HG03066 (cell line): ENCODE results near the gene HMGCS1.
"Not testable (repeated sequence)": the region's sequence is repeated elsewhere in the genome, so short reads cannot be mapped to it uniquely, and the experiment has no call there.

Experiments used
- ATAC-seq: cut with Tn5 transposase; IDR thresholded peaks from one replicate; pipeline ENCODE4 v1.9.1; 2021; ENCODE audit warnings: low read depth; ENCODE audit not compliant: unreplicated experiment

Gene HMGCS1

DNA sequence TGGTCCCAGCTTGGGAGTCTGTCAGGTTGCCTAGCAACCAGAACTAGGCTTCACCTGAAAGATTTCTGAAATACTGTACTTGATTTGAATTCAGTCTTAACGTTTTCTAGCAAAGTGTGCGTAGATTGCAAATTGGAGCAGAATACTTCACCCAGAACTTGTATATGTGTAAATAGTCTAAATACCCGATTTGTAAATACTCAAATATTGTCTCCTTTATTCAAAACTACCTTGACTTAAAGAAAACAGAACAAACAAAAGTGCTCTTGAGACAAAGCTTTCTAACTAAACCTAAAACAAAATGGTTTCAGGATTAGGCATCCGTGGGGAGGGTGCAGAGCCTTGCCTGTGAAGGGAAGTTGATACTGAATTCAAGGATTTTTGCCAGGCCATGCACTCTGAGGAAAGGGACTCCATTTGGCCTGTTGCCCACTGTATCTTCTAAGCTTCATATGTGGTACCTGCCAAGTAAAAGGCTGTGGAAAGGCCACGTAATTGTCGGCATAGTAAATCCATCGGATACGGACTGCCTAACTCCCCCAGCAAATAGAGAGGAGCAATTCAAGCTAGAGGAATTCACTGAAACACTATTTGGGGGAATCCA lies 744 bp upstream of the HMGCS1 start:
- ATAC-seq, result no peak

DNA sequence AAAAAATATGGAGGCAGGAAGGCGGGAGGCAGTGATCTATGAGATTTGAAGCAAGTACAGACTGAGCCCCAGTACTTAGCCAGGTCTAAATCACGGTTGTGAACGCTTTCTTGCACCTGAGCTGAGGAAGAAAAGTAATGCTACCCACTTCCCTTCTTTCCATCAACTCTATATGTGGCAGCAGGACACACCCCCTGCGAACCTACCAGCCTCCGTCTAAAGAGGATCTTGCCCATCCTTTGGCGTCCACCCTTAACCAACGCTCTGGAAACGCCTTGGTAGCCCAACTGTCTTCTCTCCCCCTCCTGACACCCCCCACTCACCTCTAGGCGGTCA lies 545 bp downstream of the HMGCS1 start:
- peak; percentile 2 for ATAC-seq

DNA sequence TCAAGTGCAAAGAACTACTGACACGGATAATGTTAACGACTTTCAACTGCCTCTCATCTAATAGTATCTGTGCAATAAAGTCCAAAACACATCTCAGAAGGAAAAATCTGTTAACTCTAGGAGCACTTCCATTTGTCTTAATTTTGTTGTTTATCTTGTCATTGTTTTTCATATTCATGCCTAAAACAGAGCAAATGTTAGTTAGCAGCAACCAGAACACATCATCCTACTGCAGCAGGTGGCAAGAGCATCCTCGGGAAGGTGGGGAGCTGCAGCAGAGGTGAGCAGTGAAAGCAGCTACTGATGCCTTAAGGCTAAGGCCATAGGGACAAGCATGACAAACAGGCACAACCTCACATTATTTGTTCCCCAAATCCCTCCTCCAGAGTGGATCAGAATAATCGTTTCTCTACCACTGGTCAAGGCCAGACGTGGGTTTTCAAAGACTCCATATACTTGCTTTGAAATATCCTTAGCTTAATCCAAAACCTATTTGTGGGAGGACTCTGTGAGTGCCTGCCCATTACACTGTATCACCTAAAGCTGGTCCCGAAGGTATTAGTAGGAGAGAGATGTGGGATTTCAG lies 1.0 kb downstream of the HMGCS1 start:
- no peak for ATAC-seq

DNA sequence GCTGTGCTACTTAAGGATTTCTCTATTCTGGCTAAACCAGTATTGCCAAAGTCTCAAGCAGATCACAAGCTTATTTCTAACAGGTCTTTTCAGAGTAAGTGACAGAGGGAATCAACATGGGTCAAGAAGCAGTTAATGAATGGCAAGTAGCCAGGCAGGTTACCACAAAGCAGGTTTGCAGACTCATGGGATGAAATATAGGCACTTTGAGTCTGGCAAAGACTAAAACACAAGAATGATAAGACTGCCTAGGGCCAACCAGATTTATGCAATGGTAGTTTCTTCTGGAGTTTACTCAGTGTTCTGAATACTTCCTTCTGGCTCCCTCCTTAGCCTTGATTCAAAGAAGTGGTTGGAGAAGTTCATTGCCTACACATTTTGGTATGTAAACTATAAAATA lies 3.6 kb downstream of the HMGCS1 start:
- no peak for ATAC-seq

DNA sequence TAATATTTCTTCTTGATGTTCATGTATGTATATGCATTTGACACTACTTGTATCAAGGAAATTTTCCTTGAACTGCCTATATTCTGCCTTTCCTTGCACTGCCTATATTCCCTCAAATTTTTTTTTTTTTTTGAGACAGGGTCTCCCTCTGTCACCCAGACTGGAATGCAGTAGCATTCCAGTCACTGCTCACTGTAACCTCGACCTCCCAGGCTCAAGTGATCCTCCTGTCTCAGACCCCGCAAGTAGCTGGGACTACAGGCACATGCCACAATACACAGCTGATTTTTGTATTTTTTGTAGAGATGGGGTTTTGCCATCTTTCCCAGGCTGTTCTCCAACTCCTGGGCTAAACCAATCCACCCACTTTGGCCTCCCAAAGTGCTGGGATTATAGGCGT lies 4.1 kb downstream of the HMGCS1 start:
- ATAC-seq, result no peak

DNA sequence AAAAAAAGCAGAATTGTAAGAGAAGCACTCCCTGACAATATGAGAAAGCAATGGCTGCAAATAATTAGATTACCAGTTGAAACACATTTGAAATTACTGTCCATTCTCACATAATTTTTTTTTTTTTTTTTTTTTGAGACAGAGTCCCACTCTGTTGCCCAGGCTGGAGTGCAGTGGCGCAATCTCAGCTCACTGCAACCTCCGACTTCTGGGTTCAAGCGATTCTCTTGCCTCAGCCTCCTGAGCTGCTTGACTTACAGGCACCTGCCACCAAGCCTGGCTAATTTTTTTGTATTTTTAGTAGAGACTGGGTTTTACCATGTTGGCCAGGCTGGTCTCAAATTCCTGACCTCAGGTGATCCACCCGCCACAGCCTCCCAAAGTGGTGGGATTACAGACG lies 6.3 kb downstream of the HMGCS1 start:
- not testable (repeated sequence) for ATAC-seq

DNA sequence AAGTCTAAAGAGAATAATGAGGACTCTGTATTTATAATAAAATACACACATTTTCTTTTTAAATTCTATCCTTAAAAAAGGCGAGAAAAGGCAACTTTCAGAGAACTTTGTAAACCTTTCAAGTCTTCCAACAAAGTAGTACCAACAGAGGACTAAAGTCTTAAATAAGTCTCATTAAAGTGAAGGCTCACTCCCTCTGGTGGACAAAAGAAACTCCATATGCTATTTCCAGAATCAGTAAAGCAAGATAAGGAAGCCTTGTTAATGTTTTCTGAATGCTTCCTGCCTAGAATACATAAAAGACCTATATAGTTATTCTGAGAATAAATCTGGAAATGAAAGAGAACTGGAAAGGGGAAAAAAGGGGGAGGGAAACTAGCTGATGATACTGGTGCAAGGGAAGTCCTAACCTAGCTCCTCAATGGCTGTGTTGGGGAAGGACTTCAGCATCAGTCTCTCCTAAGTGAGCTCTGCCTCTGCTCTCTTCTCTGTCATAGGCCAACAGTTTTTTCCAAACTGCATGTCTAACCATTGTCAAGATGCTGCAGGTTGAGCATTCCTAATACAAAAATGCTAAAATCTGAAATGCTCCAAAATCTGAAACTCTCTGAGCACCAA lies 7.2 kb downstream of the HMGCS1 start:
- ATAC-seq, result peak; percentile 59

DNA sequence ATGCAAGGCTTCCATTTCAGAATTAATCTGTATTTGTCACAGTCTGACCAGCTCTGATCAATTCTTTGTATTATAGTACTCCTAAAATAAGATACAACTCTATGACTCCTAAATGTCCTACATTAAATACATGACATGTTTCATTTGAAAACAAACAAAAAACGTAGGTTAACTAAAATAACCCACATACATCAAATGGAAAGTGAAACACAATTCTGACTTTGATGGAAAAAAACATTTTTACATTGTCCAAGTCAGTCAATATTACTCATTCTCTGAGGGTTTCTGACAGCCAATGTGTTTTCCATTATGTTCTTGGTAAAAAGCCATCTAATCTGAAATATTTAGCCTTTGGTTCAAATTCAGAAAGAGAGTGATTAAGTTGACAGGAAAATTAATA lies 8.7 kb downstream of the HMGCS1 start:
- peak; percentile 43 for ATAC-seq

DNA sequence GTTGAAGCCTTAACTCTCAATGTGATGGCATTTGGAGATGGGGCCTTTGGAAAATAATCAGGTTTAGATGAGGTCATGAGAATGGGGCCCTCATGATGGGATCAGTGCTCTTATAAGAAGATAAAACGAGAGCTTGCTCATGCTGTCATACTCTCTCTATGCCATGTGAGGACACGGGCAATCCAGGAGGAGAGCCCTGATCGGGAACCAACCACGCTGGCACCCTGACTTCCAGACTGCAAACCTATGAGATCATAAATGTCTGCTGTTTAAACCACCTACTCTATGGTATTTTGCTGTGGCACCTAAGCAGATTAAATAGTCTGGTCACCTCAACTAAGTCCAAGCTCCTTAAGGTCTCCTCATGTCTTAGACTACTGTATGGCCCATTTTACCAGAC lies 10.0 kb downstream of the HMGCS1 start:
- no peak for ATAC-seq

DNA sequence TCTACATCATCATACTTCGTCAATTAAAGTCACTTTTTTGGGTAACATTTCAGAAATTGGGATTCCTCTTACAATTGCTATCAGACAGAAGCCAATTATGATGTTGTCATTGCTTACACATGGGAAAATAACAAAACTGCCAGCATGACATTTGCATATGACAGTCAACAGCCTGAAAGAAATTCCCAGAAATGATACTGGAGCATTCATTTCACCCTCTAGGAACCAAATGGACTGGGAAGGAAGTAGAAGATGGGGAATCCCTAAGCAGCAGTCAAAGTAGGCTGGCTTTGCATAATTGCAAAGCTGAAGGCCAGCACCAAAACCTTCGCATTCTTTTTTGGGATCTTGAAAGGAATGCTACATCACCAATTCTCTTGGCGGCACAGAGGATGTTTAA lies 10.7 kb downstream of the HMGCS1 start:
- ATAC-seq, result no peak

DNA sequence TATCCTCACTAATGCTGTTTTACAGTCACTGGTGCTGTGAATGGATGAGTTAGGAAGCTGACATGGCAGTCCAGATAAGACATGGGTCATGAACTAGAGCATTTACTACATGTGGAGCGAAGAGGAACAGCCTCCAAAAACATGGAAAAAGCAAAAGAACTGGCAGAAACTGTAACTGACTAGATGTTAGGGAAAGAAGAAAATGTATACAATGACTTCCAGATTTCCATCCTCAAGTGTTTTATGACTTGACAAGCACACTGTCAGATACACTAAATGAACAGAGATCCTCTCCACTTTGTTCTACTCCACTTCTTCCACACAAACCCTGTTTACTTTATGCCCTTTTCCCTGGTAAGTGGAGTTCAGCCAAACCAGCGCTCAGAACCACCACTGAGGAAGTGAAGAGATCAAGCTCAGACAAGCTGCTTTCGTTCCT lies 11.5 kb downstream of the HMGCS1 start:
- ATAC-seq, result no peak

DNA sequence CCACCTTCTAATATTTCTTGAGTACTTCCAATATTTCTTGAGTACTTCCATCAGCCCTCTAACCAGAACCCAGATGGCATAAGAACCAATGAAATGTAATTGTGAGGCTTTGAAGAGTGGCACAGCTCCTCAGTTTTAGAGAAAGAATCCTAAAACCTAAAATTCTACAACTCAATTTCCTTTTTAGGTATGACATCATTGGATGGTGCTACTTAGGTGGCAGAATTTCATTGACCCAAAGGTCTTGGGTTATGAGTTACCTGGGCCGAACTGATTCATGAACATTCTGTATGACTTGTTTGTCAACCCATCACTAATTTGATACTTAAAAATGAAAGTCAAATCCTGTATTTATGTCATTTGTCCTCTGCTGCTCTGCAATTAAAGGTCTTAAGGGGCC lies 13.1 kb downstream of the HMGCS1 start:
- no peak for ATAC-seq

DNA sequence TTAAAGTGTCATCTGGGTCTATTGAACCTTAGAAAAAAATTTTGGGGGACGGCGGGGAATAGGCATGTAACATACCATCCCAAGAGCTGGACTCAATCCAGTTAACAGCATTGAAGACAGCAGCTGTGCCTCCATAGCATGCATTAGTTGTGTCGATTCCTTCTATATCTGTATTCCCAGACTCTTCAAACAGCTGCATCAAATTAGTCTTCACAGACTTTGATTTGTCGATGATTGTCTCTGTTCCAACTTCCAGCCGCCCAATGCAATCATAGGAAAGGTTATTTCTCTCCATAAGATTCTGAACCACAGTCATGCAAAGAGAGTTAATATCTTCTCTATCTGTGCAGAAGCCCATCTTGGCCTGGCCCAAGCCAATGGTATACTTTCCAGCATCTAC lies 14.8 kb downstream of the HMGCS1 start:
- no peak for ATAC-seq

DNA sequence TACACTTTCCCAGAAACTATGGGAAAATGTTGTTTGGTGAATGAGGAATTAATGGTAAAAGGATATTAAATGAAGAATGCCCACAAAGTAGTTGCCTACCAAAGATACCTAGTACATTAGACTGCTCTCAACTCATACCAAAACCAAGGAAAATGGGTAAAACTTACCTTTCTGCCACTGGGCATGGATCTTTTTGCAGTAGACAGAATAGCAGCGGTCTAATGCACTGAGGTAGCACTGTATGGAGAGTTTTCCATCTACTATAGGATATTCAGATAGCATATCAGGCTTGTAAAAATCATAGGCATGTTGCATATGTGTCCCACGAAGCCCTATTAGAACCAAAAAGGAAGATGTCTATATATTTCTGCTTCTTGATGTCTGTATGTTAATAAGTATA lies 16.4 kb downstream of the HMGCS1 start:
- no peak for ATAC-seq

DNA sequence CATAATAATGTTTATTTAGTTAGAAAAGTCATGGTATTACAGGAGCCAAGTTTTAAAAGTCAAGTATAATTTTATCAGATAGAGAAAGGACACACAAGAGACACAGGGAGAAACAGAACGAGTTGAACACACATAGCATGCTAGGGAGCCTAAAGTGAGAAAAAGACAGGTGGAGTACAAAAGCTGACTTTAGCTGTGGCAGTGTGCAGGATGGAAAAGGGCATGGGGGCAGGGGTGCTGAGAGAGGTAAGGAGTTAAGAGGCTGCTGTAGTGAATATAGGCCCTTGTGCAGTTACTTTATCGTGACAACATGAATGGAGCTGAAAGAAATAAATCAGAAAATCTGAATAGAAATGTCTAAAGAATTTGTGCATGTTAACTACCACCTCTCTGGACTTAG lies 18.0 kb downstream of the HMGCS1 start:
- ATAC-seq, result no peak

DNA sequence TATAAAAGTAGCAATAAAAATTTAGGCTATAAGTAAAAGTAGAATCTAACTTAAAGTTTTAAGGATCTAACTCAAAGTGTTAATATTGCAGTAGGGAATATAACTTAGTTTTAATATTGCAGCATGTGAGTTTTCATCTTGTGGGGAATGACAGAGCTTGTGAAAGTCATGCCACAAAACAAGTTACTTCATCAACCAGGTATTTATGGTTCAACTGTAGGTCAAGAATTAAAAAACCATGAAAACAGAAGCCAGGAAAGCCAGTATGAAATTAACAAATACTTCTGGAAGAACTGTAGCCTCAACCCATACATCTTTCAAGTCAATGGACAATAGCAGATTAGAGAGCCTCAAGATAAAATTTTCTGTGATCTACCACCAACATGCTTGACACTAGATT lies 19.0 kb downstream of the HMGCS1 start:
- no peak for ATAC-seq

DNA sequence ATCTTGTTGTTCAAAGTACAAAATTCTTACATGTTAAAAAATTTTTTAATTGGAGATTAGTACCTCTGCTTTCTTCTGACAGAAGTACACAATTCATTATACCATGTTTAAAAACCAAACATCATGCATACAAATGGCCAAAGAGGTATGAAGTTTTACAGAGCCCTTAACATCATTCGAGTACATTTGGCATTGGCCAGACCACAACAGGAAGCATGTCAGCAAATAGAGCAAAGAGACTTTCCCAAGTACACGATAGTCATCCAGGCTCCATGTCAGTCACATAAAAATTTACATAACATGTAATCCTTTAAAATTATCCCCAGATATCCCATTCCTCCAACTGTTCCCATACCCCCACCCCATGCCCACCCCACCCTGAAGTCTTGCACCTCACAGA lies 22.5 kb downstream of the HMGCS1 start:
- no peak for ATAC-seq

DNA sequence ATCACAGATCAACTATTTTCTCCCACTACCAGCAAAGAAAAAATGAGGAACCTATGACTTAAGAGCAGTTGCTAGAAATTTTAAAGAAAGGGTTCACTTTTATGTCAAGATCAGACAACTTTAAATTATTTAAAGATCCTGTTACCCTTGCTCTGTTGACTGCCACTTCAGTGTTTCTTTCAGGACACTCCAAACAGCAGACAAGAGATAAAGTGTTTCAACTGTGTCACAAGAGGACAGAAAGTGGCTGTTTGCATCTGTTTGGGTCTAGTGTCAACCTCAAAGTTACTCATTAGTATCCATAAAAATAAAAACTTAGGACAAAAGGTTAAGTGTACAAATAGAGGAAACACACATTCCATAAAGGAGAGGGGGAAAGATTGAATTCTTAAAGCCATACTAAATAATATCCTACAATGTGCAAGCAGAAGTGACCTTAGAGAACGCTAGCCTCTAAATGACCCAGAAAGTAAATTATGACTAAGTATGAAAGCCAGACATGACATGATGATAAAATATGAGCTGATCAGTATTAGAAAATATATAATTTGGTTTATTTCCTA lies 24.9 kb downstream of the HMGCS1 start:
- ATAC-seq, result no peak

DNA sequence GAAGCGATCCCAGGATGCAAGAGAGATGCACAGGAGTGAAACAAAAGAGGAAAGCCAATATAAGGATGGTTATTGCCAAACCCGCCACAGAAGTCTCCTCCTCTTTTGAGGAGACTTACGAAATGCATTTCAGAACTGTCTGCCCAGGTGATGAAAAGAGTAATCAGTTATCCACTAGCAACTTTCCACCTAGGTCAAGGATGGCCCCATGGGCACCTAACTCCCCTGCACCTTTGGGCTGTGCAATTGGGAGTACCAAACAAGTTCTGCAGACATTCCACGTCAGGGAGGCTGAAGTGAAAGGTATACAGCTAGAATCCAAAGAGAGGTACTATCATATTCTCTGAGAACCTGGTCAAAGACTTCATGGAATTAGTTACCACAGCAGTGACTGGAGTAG lies 25.7 kb downstream of the HMGCS1 start:
- no peak for ATAC-seq

DNA sequence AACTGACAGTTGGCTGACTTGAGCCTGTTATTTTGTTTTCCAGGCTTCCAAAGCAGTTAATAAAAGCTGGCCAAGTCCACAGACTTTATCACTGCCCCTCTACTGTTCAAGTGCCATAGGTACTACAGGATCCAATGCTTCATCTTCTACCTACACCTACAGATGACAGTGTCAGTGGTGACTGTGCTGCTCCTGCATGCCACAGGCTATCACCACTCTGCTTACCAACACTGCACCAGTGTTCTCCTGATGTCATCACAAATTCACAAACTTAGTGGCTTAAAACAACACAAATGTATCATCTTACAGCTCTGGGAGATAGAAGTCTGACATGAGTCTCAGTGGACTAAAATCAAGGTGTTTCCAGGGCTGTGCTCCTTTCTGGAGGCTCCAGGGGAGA lies 26.6 kb downstream of the HMGCS1 start:
- ATAC-seq, result no peak

DNA sequence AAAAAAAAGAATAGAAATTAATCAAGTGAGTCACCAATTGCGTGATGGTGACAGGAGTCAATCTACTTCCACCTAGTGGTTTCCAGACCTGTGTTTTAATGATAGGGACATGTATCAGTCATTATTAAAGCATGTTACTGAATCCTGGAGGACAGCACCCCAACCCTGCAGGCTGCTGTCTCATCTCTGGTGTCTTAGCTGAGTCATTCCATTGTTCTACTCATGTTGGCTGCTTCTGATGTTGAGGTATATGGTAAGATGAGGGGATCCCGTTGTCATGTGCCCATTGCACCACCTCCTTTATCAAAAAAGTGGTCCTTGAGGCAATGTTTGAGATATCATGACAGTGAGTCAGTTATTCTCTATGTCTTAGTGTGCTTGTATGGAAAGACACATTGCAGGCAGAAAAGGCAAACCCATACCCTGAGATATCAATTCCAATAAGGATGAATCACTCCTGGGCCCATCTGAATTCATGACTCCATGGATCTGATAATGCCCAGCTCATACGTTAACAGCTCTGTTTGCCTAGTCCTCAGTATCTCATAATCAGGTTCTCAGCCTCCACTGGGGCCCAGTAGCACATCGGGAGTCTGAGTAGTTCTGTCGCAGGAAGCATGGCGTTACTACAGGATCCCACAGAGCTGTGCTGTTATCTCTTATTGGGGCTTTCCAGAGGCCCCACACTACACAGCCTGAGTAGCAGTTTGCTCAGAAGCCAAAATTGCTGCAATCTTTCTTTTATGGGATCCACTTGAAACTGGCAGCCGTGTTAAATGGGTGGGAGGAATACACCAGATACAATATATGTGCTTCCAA lies 31.2 kb downstream of the HMGCS1 start:
- no peak for ATAC-seq
